Neuronal stem cell (in vitro differentiated cells): ENCODE data around the gene TTLL4.

ENCODE experiments used
- DNase-seq: peaks from one replicate; pipeline ENCODE4 v3.0.0-alpha.2; 2013; ENCODE audit warnings: low spot score
- H2AFZ ChIP-seq: one replicate; pipeline ENCODE4 v1.6.1; 2013; ENCODE audit warnings: mild to moderate bottlenecking, low read length, inconsistent platforms
- H2AK5ac ChIP-seq: 2 replicates; pipeline ENCODE4 v1.6.1; 2013; ENCODE audit warnings: low read depth, mild to moderate bottlenecking, inconsistent platforms, low read length, moderate library complexity, mixed read lengths
- H2BK120ac ChIP-seq: 2 replicates; pipeline ENCODE4 v1.6.1; 2013; ENCODE audit warnings: low read depth, mild to moderate bottlenecking, inconsistent platforms, low read length, moderate library complexity, mixed read lengths
- H2BK12ac ChIP-seq: one replicate; pipeline ENCODE4 v1.6.1; 2013; ENCODE audit warnings: low read length, inconsistent platforms
- H2BK15ac ChIP-seq: 2 replicates; pipeline ENCODE4 v1.6.1; 2013; ENCODE audit warnings: mild to moderate bottlenecking, low read length, inconsistent platforms, mixed read lengths
- H2BK5ac ChIP-seq: one replicate; pipeline ENCODE4 v1.6.1; 2013; ENCODE audit warnings: inconsistent platforms, mild to moderate bottlenecking, low read length, moderate library complexity
- H3K14ac ChIP-seq: one replicate; pipeline ENCODE4 v1.6.1; 2013; ENCODE audit warnings: low read length, inconsistent platforms
- H3K18ac ChIP-seq: 2 replicates; pipeline ENCODE4 v1.6.1; 2013; ENCODE audit warnings: low read length, inconsistent platforms
- H3K23ac ChIP-seq: 2 replicates; pipeline ENCODE4 v1.6.1; 2013; ENCODE audit warnings: low read depth, mild to moderate bottlenecking, mixed read lengths, low read length, inconsistent platforms; ENCODE audit not compliant: poor library complexity
- H3K27ac ChIP-seq: replicated peaks from 3 replicates; pipeline ENCODE4 v1.5.1; 2013; ENCODE audit warnings: low read length, inconsistent platforms
- H3K27me3 ChIP-seq, 3 experiments: 2 replicates each; pipeline ENCODE4 v1.6.1; 2013; ENCODE audit warnings: low read length in 3 of 3, mild to moderate bottlenecking in 2 of 3, inconsistent platforms in 1 of 3, low read depth in 1 of 3, mixed read lengths in 1 of 3, moderate library complexity in 1 of 3; ENCODE audit not compliant: control insufficient read depth in 3 of 3, insufficient read depth in 3 of 3
- H3K36me3 ChIP-seq, 2 donors: replicated peaks in 1 of 2; 2 replicates each; pipeline ENCODE4 v1.6.1; 2013; ENCODE audit warnings: low read length in 2 of 2; ENCODE audit not compliant: control insufficient read depth in 2 of 2, insufficient read depth in 2 of 2
- H3K4ac ChIP-seq: 2 replicates; pipeline ENCODE4 v1.6.1; 2013; ENCODE audit warnings: inconsistent platforms, mild to moderate bottlenecking, low read length, moderate library complexity
- H3K4me1 ChIP-seq, 2 donors: 1 replicate in 1 of 2; 2 replicates in 1 of 2; pipeline ENCODE4 v1.6.1; 2013; ENCODE audit warnings: low read length in 2 of 2, low read depth in 1 of 2; ENCODE audit not compliant: control insufficient read depth in 2 of 2, insufficient read depth in 1 of 2
- H3K4me2 ChIP-seq: one replicate; pipeline ENCODE4 v1.6.1; 2013; ENCODE audit warnings: mild to moderate bottlenecking, low read length, inconsistent platforms; ENCODE audit not compliant: insufficient read depth, poor library complexity, severe bottlenecking
- H3K4me3 ChIP-seq, 2 donors: 2 replicates each; pipeline ENCODE4 v1.5.1; 2013; ENCODE audit warnings: low read length in 2 of 2, mild to moderate bottlenecking in 2 of 2, inconsistent platforms in 1 of 2, moderate library complexity in 1 of 2
- H3K79me1 ChIP-seq: one replicate; pipeline ENCODE4 v1.6.1; 2013; ENCODE audit warnings: low read depth, mild to moderate bottlenecking, inconsistent platforms, low read length, moderate library complexity
- H3K9ac ChIP-seq: one replicate; pipeline ENCODE4 v1.6.1; 2013; ENCODE audit warnings: mild to moderate bottlenecking, low read depth, low read length, inconsistent platforms; ENCODE audit not compliant: poor library complexity
- H3K9me3 ChIP-seq, 2 donors: replicated peaks in 1 of 2; 2 replicates each; pipeline versions ENCODE3 to v1.6.1; 2013; ENCODE audit warnings: low read length in 2 of 2, mild to moderate bottlenecking in 2 of 2, inconsistent platforms in 1 of 2, low read depth in 1 of 2, mixed read lengths in 1 of 2, moderate library complexity in 1 of 2; ENCODE audit not compliant: control insufficient read depth in 2 of 2, insufficient read depth in 1 of 2
- H4K8ac ChIP-seq: one replicate; pipeline ENCODE4 v1.6.1; 2013; ENCODE audit warnings: low read depth, mild to moderate bottlenecking, inconsistent platforms, low read length, moderate library complexity
- H4K91ac ChIP-seq: one replicate; pipeline ENCODE4 v1.6.1; 2013; ENCODE audit warnings: low read length, low read depth, mild to moderate bottlenecking, inconsistent platforms; ENCODE audit not compliant: poor library complexity
- WGBS, 2 donors: extraction: QIAGEN DNeasy Blood & Tissue Kit; methylation state at CpG; one replicate each; pipeline ENCODE4 v1.1.7; 2013; ENCODE audit warnings: missing lambda C conversion rate in 2 of 2, mixed read lengths in 1 of 2; ENCODE audit not compliant: insufficient read length in 2 of 2, insufficient replicate concordance in 1 of 2; ENCODE audit errors: extremely low coverage in 2 of 2; 5-methylcytosine and 5-hydroxymethylcytosine counted together

The TTLL4 gene

DNA sequence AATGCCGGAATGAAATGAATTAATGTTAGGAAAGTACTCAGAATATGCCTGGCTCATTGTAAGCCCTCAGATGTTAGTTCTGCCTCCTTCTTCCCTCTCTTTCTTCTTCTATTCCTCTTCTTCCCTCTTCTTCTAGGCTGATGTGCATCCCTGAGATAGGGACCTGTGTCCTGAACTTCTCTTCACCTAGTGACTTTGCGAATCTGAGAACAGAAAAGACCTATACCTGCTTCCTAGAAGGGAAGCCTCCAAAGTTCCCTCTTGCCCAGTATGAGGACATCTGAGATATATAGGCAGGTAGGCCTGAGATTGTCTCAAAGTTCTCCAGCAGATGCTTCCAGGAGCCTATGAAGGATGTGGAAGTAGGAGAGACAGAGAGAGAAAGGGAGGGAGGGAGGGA lies 63.2 kb downstream of the TTLL4 start:
- H2AK5ac ChIP-seq = no peak overlapping the region
- H2BK15ac ChIP-seq = no peak overlapping the region
- H4K91ac ChIP-seq = no peak overlapping the region
- H3K4ac ChIP-seq = no peak overlapping the region
- peaks cover 3 to 10% of the 10 kb centered on the region in 2 donors for H3K9me3 ChIP-seq
- H3K4me3 ChIP-seq = no peak overlapping the region
- no peak overlapping the region for H3K4me2 ChIP-seq
- H2BK5ac ChIP-seq = no peak overlapping the region
- WGBS, 2 donors = no CpG with 5 or more reads among the region's 2 CpGs
- H3K27ac ChIP-seq = no peak overlapping the region
- no peaks in the 10 kb centered on the region for H3K27me3 ChIP-seq
- no peak overlapping the region for H4K8ac ChIP-seq
- no peak overlapping the region for H3K9ac ChIP-seq
- DNase-seq = no peak
- H3K18ac ChIP-seq = no peak overlapping the region
- no peak overlapping the region for H2BK12ac ChIP-seq
- no peak overlapping the region for H2AFZ ChIP-seq
- H3K14ac ChIP-seq = no peak overlapping the region
- no peak overlapping the region for H2BK120ac ChIP-seq
- no peak overlapping the region for H3K23ac ChIP-seq
- H3K36me3 ChIP-seq = no peaks in the 10 kb centered on the region
- H3K4me1 ChIP-seq = no peaks in the 10 kb centered on the region
- no peaks in the 10 kb centered on the region for H3K79me1 ChIP-seq

- Histone ChIP-seq H3K27ac (no peak overlapping the region), H2BK5ac (no peak overlapping the region), H3K23ac (no peak overlapping the region), H2BK12ac (no peak overlapping the region), H3K79me1 (no peaks in the 10 kb centered on the region), H2BK15ac (no peak overlapping the region), H2AFZ (no peak overlapping the region), H3K18ac (no peak overlapping the region), H3K4me2 (no peak overlapping the region), H3K4me3 (no peak overlapping the region), H4K8ac (no peak overlapping the region), H2BK120ac (no peak overlapping the region), H3K4me1 (no peaks in the 10 kb centered on the region), H3K4ac (no peak overlapping the region), H4K91ac (no peak overlapping the region), H3K36me3 (no peaks in the 10 kb centered on the region), H3K27me3 (peaks cover 0 to 7% (median 0%) of the 10 kb centered on the region in 3 experiments), H3K14ac (no peak overlapping the region), H2AK5ac (no peak overlapping the region), H3K9me3 (peaks cover 3 to 10% of the 10 kb centered on the region in 2 donors), H3K9ac (no peak overlapping the region)
- no CpG with 5 or more reads among the region's 1 CpG for WGBS, 2 donors
- DNase-seq = no peak
Measured at GRCh38 chr2:218776488-218776887, 65.9 kb downstream of the TTLL4 start.

- Histone ChIP-seq H3K23ac (no peak overlapping the region), H2AK5ac (no peak overlapping the region), H3K4ac (no peak overlapping the region), H2BK15ac (no peak overlapping the region), H3K27me3 (peaks cover 2 to 17% (median 4%) of the 10 kb centered on the region in 3 experiments), H2AFZ (no peak overlapping the region), H3K9me3 (peaks cover 3 to 10% of the 10 kb centered on the region in 2 donors), H3K36me3 (no peaks in the 10 kb centered on the region), H3K4me2 (no peak overlapping the region), H3K9ac (no peak overlapping the region), H2BK120ac (no peak overlapping the region), H4K91ac (no peak overlapping the region), H2BK5ac (no peak overlapping the region), H3K18ac (no peak overlapping the region), H3K4me1 (peaks cover 0 to 1% of the 10 kb centered on the region in 2 donors), H3K4me3 (no peak overlapping the region), H3K79me1 (no peaks in the 10 kb centered on the region), H3K27ac (no peak overlapping the region), H2BK12ac (no peak overlapping the region), H4K8ac (no peak overlapping the region), H3K14ac (no peak overlapping the region)
- WGBS, 2 donors = no CpG with 5 or more reads among the region's 9 CpGs
- DNase-seq = no peak
Measured at GRCh38 chr2:218777276-218777990, 66.8 kb downstream of the TTLL4 start.

DNA sequence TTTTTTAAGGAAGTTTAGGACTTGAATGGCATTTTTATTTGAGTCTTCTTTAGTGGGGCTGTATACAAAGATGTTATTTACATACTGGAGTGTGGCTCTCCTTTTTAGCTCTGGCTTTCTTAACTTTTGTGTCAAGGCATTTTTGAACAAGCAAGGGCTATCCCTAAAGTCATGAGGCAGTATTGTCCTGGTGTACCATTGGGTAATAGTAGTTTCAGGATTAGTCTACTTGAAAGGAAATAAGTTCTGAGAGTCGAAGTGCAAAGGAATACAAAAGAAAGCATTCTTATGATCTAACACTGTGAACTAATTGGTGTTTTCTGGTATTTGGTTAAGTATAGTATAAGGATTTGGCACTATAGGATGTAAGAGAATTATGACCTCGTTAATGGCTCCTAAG lies 69.4 kb downstream of the TTLL4 start:
- no peak overlapping the region for H2BK12ac ChIP-seq
- no peak overlapping the region for H3K23ac ChIP-seq
- H3K4me1 ChIP-seq = peaks cover 0 to 1% of the 10 kb centered on the region in 2 donors
- H3K9ac ChIP-seq = no peak overlapping the region
- no peak overlapping the region for H2BK120ac ChIP-seq
- DNase-seq = no peak
- H3K4me2 ChIP-seq = no peak overlapping the region
- H3K14ac ChIP-seq = no peak overlapping the region
- no peaks in the 10 kb centered on the region for H3K36me3 ChIP-seq
- H3K18ac ChIP-seq = no peak overlapping the region
- H3K27ac ChIP-seq = no peak overlapping the region
- H2BK15ac ChIP-seq = no peak overlapping the region
- no peak overlapping the region for H2AFZ ChIP-seq
- no peak overlapping the region for H4K8ac ChIP-seq
- H3K4me3 ChIP-seq = no peak overlapping the region
- no peak overlapping the region for H3K4ac ChIP-seq
- peaks cover 3 to 10% of the 10 kb centered on the region in 2 donors for H3K9me3 ChIP-seq
- H2BK5ac ChIP-seq = no peak overlapping the region
- no peak overlapping the region for H4K91ac ChIP-seq
- WGBS, 2 donors = no CpG with 5 or more reads among the region's 2 CpGs
- no peaks in the 10 kb centered on the region for H3K79me1 ChIP-seq
- H2AK5ac ChIP-seq = no peak overlapping the region
- H3K27me3 ChIP-seq = peaks cover 4 to 30% (median 9%) of the 10 kb centered on the region in 3 experiments
